Panc1 (cell line): ENCODE measurements around the gene ELMO1. TPM values are rescaled to one million over a fixed set of nuclear protein-coding genes. Genes with fewer than 3 reads are reported as not detected.

Source experiments
- ATAC-seq: fragments of 200-7000 bp; cut with Tn5 transposase; 2 replicates; pipeline ENCODE4 v1.9.1; 2020; ENCODE audit warnings: mild to moderate bottlenecking, moderate library complexity
- BruUV-seq: library from RNA; stranded (reverse); fragments of 400-500 nt; replicated peaks from 2 replicates; lab custom pipeline; 2021; lab: Mats Ljungman, UMichigan
- CTCF ChIA-PET: fragments of 300-600 bp; sonication (Branson Sonifier 250); formaldehyde crosslinking; loops from one replicate; lab custom pipeline; 2022; ENCODE audit warnings: antibody characterized with exemption; lab: Charles Lee
- POLR2A ChIA-PET: fragments of 300-600 bp; sonication (Branson Sonifier 250); formaldehyde crosslinking; loops from one replicate; lab custom pipeline; 2022; ENCODE audit warnings: antibody characterized with exemption; lab: Charles Lee
- DNase-seq: peaks from one replicate; pipeline ENCODE4 v3.0.0-alpha.2; 2010; ENCODE audit warnings: low read depth, low spot score
- H3K27ac ChIP-seq: 2 replicates; pipeline ENCODE4 v1.5.1; 2011; ENCODE audit warnings: mild to moderate bottlenecking, low read length, inconsistent platforms
- H3K27me3 ChIP-seq: fragments of 200-500 bp; sonication (Bioruptor generic); 2 replicates; pipeline ENCODE4 v1.6.0; 2014; ENCODE audit warnings: low read length, inconsistent platforms; ENCODE audit not compliant: control insufficient read depth, insufficient read depth
- H3K36me3 ChIP-seq: fragments of 200-500 bp; sonication (Bioruptor generic); 2 replicates; pipeline ENCODE4 v1.5.1; 2014; ENCODE audit warnings: inconsistent platforms, mild to moderate bottlenecking, low read length, moderate library complexity; ENCODE audit not compliant: control insufficient read depth, insufficient read depth
- H3K4me1 ChIP-seq: 2 replicates; pipeline ENCODE4 v1.5.1; 2011; ENCODE audit warnings: inconsistent platforms, mild to moderate bottlenecking, low read length, moderate library complexity; ENCODE audit not compliant: control insufficient read depth, insufficient read depth
- H3K4me3 ChIP-seq, 2 experiments: 2 replicates each; pipeline ENCODE4 v1.5.1; 2011 to 2012; ENCODE audit warnings: low read depth in 2 of 2, low read length in 2 of 2, mild to moderate bottlenecking in 2 of 2, inconsistent platforms in 1 of 2, moderate library complexity in 1 of 2
- H3K9me3 ChIP-seq: fragments of 200-500 bp; sonication (Bioruptor generic); 2 replicates; pipeline ENCODE4 v1.5.1; 2014; ENCODE audit warnings: low read depth, mild to moderate bottlenecking, inconsistent platforms, low read length, moderate library complexity; ENCODE audit not compliant: control insufficient read depth, insufficient read depth
- CTCF ChIP-seq: fragments of 450-650 bp; IDR thresholded peaks from 2 replicates; pipeline ENCODE4 v1.5.1; 2017; ENCODE audit warnings: mild to moderate bottlenecking
- POLR2AphosphoS5 ChIP-seq: IDR thresholded peaks from 2 replicates; pipeline ENCODE4 v1.6.1; 2012; ENCODE audit warnings: mild to moderate bottlenecking, low read depth, low read length, moderate library complexity
- SIN3A ChIP-seq: IDR thresholded peaks from 2 replicates; pipeline ENCODE4 v1.6.1; 2012; ENCODE audit warnings: low read depth, mild to moderate bottlenecking, low read length, moderate library complexity, borderline replicate concordance; ENCODE audit not compliant: insufficient read depth
- TCF7L2 ChIP-seq: IDR thresholded peaks from 2 replicates; pipeline ENCODE4 v1.6.1; 2011; ENCODE audit warnings: mild to moderate bottlenecking, low read depth, low read length, inconsistent platforms
- in situ Hi-C: cut with HindIII; loops from 2 replicates; pipeline ENCODE4 v1.10.0; 2016; ENCODE audit warnings: low sequenced_read_pairs, low pct_unique_long_range_greater_than_20kb
- intact Hi-C: fragments of 100-400 bp; cut with micrococcal nuclease; formaldehyde crosslinking; loops from one replicate; pipeline ENCODE4 v1.10.0; 2022; ENCODE audit not compliant: unreplicated experiment
- total RNA-seq: library from RNA; stranded (reverse); gene quantifications from one replicate; pipeline ENCODE4 v1.2.1, GENCODE V29; 2021; ENCODE audit not compliant: unreplicated experiment
- TF ChIP-seq, protein P1 (sequence below), 2 experiments: IDR thresholded peaks; 2 replicates each; pipeline ENCODE4 v1.6.1; 2011 to 2012; ENCODE audit warnings: low read depth in 2 of 2, control low read depth in 1 of 2, low read length in 1 of 2, mild to moderate bottlenecking in 1 of 2, moderate library complexity in 1 of 2; ENCODE audit not compliant: insufficient read depth in 1 of 2

The ELMO1 gene
- total RNA-seq, 1 experiment from 2014 or later, result 0.80 TPM

- POLR2A ChIA-PET, result no interaction called here
- CTCF ChIA-PET, result no interaction called here
- no peak overlapping the region for H3K27ac ChIP-seq
- H3K4me1 ChIP-seq, result no peaks in the 10 kb centered on the region
- no peak for TF ChIP-seq POLR2AphosphoS5
- no peak for TF ChIP-seq TCF7L2
- no peak for TF ChIP-seq SIN3A
- TF ChIP-seq, protein P1, sequence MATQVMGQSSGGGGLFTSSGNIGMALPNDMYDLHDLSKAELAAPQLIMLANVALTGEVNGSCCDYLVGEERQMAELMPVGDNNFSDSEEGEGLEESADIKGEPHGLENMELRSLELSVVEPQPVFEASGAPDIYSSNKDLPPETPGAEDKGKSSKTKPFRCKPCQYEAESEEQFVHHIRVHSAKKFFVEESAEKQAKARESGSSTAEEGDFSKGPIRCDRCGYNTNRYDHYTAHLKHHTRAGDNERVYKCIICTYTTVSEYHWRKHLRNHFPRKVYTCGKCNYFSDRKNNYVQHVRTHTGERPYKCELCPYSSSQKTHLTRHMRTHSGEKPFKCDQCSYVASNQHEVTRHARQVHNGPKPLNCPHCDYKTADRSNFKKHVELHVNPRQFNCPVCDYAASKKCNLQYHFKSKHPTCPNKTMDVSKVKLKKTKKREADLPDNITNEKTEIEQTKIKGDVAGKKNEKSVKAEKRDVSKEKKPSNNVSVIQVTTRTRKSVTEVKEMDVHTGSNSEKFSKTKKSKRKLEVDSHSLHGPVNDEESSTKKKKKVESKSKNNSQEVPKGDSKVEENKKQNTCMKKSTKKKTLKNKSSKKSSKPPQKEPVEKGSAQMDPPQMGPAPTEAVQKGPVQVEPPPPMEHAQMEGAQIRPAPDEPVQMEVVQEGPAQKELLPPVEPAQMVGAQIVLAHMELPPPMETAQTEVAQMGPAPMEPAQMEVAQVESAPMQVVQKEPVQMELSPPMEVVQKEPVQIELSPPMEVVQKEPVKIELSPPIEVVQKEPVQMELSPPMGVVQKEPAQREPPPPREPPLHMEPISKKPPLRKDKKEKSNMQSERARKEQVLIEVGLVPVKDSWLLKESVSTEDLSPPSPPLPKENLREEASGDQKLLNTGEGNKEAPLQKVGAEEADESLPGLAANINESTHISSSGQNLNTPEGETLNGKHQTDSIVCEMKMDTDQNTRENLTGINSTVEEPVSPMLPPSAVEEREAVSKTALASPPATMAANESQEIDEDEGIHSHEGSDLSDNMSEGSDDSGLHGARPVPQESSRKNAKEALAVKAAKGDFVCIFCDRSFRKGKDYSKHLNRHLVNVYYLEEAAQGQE (IDR thresholded peaks at IDR 0.05; ENCODE audit: insufficient read depth in 1 of 2, low read depth in 2 of 2, low read length in 1 of 2), result no peak
- no peak for TF ChIP-seq CTCF
- no peaks in the 10 kb centered on the region for H3K27me3 ChIP-seq
- in situ Hi-C loops (no loop called here), intact Hi-C loops (no loop called here)
- no peak overlapping the region for H3K4me3 ChIP-seq
- ATAC-seq, result no peak
- BruUV-seq, result no TSS peak
- DNase-seq, result no peak
- no peaks in the 10 kb centered on the region for H3K9me3 ChIP-seq
- H3K36me3 ChIP-seq, result no peaks in the 10 kb centered on the region
These were observed 13.5 kb upstream of the ELMO1 start for GRCh38 chr7:37462138-37462537.

- no peak overlapping the region for H3K27ac ChIP-seq
- no peaks in the 10 kb centered on the region for H3K9me3 ChIP-seq
- H3K27me3 ChIP-seq, result peaks cover 3% of the 10 kb centered on the region; the same call in 1 of the 2 replicates
- no peak for ATAC-seq
- H3K4me3 ChIP-seq, result no peak overlapping the region
- POLR2A ChIA-PET, result no interaction called here
- DNase-seq, result no peak
- in situ Hi-C loops (no loop called here), intact Hi-C loops (no loop called here)
- no peak for TF ChIP-seq TCF7L2
- TF ChIP-seq, protein P1 (IDR thresholded peaks at IDR 0.05; ENCODE audit: insufficient read depth in 1 of 2, low read depth in 2 of 2, low read length in 1 of 2), result no peak
- TF ChIP-seq CTCF, result no peak
- no peak for TF ChIP-seq POLR2AphosphoS5
- TF ChIP-seq SIN3A, result no peak
- no TSS peak for BruUV-seq
- CTCF ChIA-PET, result no interaction called here
- no peaks in the 10 kb centered on the region for H3K36me3 ChIP-seq
- H3K4me1 ChIP-seq, result no peaks in the 10 kb centered on the region
These were observed 6.4 kb upstream of the ELMO1 start for GRCh38 chr7:37455081-37455480.
